ENCODE results near the gene PSMD14. TPM values are rescaled to one million over a fixed set of nuclear protein-coding genes. Genes with fewer than 3 reads are reported as not detected.

The PSMD14 gene
- total RNA-seq: 40.3 and 99.2 TPM in 2 replicates

GRCh38 chr2:161308178-161308955, at the start of gene PSMD14:
TSS of gene PSMD14 (plus strand) at chr2:161308425. CDS start at chr2:161318826, 10,401 bp downstream.

GRCh38 chr2:161415987-161416707, 107.9 kb downstream of the PSMD14 start, which contains the start of gene TBR1:
TSS of gene TBR1 (plus strand) at chr2:161416297. CDS start at chr2:161416411, 114 bp downstream.

Other genes starting within 250 kb of the PSMD14 start
- gene TANK, start 148.0 kb upstream of the PSMD14 start, total RNA-seq: 44.7 and 70.5 TPM in 2 replicates
- gene TBR1, start 107.9 kb downstream of the PSMD14 start, total RNA-seq: under 0.01 and 0.32 TPM in 2 replicates